Subcutaneous abdominal adipose tissue (tissue), 5 donors: Measurements from ENCODE around the gene NUMA1.

ENCODE experiments used
- H3K27ac ChIP-seq: one replicate; pipeline ENCODE4 v1.7.0; 2013; ENCODE audit warnings: low read depth, mild to moderate bottlenecking, inconsistent platforms, low read length, moderate library complexity
- H3K27me3 ChIP-seq, 5 donors: one replicate each; pipeline ENCODE4 v1.7.0; 2013; ENCODE audit warnings: low read length in 5 of 5, inconsistent platforms in 1 of 5; ENCODE audit not compliant: control insufficient read depth in 5 of 5, insufficient read depth in 4 of 5
- H3K36me3 ChIP-seq, 5 donors: one replicate each; pipeline ENCODE4 v1.7.0; 2013; ENCODE audit warnings: low read length in 5 of 5; ENCODE audit not compliant: control insufficient read depth in 5 of 5, insufficient read depth in 5 of 5
- H3K4me1 ChIP-seq, 5 donors: one replicate each; pipeline ENCODE4 v1.7.0; 2013; ENCODE audit warnings: low read length in 5 of 5, mild to moderate bottlenecking in 3 of 5, moderate library complexity in 1 of 5; ENCODE audit not compliant: control insufficient read depth in 5 of 5, insufficient read depth in 5 of 5
- H3K4me3 ChIP-seq, 5 donors: one replicate each; pipeline ENCODE4 v1.7.0; 2013; ENCODE audit warnings: low read length in 5 of 5, low read depth in 1 of 5
- H3K9ac ChIP-seq, 5 donors: one replicate each; pipeline ENCODE4 v1.7.0; 2013; ENCODE audit warnings: low read length in 5 of 5, mild to moderate bottlenecking in 4 of 5, moderate library complexity in 3 of 5
- H3K9me3 ChIP-seq, 5 donors: one replicate each; pipeline ENCODE4 v1.7.0; 2013; ENCODE audit warnings: low read length in 5 of 5; ENCODE audit not compliant: control insufficient read depth in 5 of 5
- donor health status: healthy.
- donor health status: healthy.
- donor health status: healthy.
- donor health status: healthy.
- donor health status: healthy.

The NUMA1 gene

GRCh38 chr11:72102631-72102945 is 22.2 kb upstream of the NUMA1 start:
- Histone ChIP-seq H3K36me3 (peaks cover 0 to 32% (median 21%) of the 10 kb centered on the region in 5 donors), H3K27ac (peak overlapping the region; percentile 95), H3K4me3 (peak overlapping the region; percentile 82 to 93 (median 89)), H3K4me1 (peaks cover 16 to 48% (median 44%) of the 10 kb centered on the region in 5 donors), H3K27me3 (no peaks in the 10 kb centered on the region), H3K9me3 (no peaks in the 10 kb centered on the region), H3K9ac (peak overlapping the region; percentile 91 to 99 (median 97))

GRCh38 chr11:72102162-72102561 is 21.8 kb upstream of the NUMA1 start:
- Histone ChIP-seq H3K27ac (peak overlapping the region; percentile 95), H3K27me3 (no peaks in the 10 kb centered on the region), H3K4me1 (peaks cover 16 to 48% (median 44%) of the 10 kb centered on the region in 5 donors), H3K4me3 (peak overlapping the region; percentile 82 to 93 (median 89)), H3K9ac (peak overlapping the region; percentile 91 to 99 (median 97)), H3K36me3 (peaks cover 0 to 36% (median 25%) of the 10 kb centered on the region in 5 donors), H3K9me3 (no peaks in the 10 kb centered on the region)

- peaks cover 0 to 44% (median 30%) of the 10 kb centered on the region in 5 donors for H3K36me3 ChIP-seq
Measured at GRCh38 chr11:72100462-72100861, 20.1 kb upstream of the NUMA1 start.

DNA sequence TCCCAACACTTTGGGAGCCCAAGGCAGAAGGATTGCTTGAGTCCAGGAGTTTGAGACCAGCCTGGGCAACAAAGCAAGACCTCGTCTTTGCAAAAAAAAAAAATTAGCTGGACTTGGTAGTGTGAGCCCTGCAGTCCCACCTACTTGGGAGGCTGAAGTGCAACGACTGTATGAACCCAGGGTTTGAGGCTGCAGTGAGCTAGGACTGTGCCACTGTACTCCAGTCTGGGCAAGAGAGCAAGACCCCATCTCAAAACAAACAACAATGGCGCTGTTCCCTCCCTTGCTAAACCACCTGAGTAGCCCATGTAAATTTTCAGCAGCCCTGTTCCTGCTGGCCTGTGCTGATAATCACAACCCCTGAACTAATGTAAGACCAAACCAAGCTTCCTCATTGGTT is 19.7 kb upstream of the NUMA1 start:
- Histone ChIP-seq H3K27me3 (no peaks in the 10 kb centered on the region), H3K9me3 (no peaks in the 10 kb centered on the region), H3K27ac (no peak overlapping the region), H3K4me1 (peaks cover 16 to 48% (median 44%) of the 10 kb centered on the region in 5 donors), H3K9ac (peak overlapping the region in 3 of 5 donors; percentile 49 to 63 (median 56)), H3K4me3 (no peak overlapping the region), H3K36me3 (peaks cover 0 to 48% (median 34%) of the 10 kb centered on the region in 5 donors)

More at GRCh38 chr11:72100462-72100861, 20.1 kb upstream of the NUMA1 start:
- Histone ChIP-seq H3K27me3 (no peaks in the 10 kb centered on the region), H3K4me3 (no peak overlapping the region), H3K9ac (peak overlapping the region in 4 of 5 donors; percentile 23 to 91 (median 56)), H3K9me3 (no peaks in the 10 kb centered on the region), H3K27ac (no peak overlapping the region), H3K4me1 (peaks cover 16 to 48% (median 44%) of the 10 kb centered on the region in 5 donors)

- Histone ChIP-seq H3K27me3 (no peaks in the 10 kb centered on the region), H3K27ac (no peak overlapping the region), H3K4me1 (peaks cover 16 to 45% (median 42%) of the 10 kb centered on the region in 5 donors), H3K36me3 (peaks cover 2 to 59% (median 43%) of the 10 kb centered on the region in 5 donors), H3K9me3 (no peaks in the 10 kb centered on the region), H3K4me3 (no peak overlapping the region), H3K9ac (peak overlapping the region in 1 of 5 donors; percentile 5)
Measured at GRCh38 chr11:72098741-72099140, 18.4 kb upstream of the NUMA1 start.

GRCh38 chr11:72091292-72091691 is 10.9 kb upstream of the NUMA1 start:
- Histone ChIP-seq H3K27ac (no peak overlapping the region), H3K4me1 (peaks cover 3 to 14% (median 12%) of the 10 kb centered on the region in 5 donors), H3K9me3 (no peaks in the 10 kb centered on the region), H3K9ac (peak overlapping the region in 4 of 5 donors; percentile 7 to 56 (median 32)), H3K36me3 (peaks cover 10 to 48% (median 32%) of the 10 kb centered on the region in 5 donors), H3K27me3 (no peaks in the 10 kb centered on the region), H3K4me3 (no peak overlapping the region)

DNA sequence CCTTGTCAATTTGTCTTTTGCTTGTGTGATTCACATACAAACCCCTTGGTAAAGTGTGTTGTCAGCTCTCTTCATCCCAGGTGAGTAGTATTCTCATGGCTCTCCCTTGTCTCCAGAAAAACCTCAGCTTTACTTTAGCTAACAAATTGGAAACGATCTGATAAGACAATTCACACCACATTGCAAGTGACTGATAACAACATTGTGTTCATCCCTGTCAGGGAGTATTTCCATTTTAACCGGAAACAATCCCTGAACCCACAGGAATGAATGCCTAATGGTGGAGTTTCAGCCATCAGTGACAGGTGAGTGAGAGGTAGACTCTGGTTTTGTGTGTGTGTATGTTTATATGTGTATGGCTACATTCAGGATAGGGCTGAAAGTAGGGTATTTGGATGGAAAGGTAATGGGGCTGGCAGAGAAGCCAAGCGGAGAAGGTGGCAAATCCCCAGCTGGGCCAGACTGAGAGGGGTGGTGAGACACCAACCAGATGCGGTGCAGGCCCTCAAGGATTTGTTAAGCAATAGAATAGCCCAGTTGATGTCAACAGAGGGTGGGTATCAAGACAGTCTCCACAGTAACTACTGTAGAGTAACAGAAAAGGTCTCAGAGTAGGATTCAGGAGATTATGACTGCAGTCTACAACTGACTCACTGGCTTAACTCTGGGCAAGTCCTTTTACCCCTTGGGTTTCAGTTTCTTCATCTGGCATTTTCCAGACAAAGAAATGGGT is 7.9 kb upstream of the NUMA1 start:
- no peak overlapping the region for H3K9ac ChIP-seq
- H3K4me3 ChIP-seq, result no peak overlapping the region
- no peaks in the 10 kb centered on the region for H3K27me3 ChIP-seq
- H3K27ac ChIP-seq, result no peak overlapping the region
- H3K9me3 ChIP-seq, result no peaks in the 10 kb centered on the region
- peaks cover 10 to 26% (median 17%) of the 10 kb centered on the region in 5 donors for H3K36me3 ChIP-seq
- H3K4me1 ChIP-seq, result peaks cover 3 to 14% (median 12%) of the 10 kb centered on the region in 5 donors

DNA sequence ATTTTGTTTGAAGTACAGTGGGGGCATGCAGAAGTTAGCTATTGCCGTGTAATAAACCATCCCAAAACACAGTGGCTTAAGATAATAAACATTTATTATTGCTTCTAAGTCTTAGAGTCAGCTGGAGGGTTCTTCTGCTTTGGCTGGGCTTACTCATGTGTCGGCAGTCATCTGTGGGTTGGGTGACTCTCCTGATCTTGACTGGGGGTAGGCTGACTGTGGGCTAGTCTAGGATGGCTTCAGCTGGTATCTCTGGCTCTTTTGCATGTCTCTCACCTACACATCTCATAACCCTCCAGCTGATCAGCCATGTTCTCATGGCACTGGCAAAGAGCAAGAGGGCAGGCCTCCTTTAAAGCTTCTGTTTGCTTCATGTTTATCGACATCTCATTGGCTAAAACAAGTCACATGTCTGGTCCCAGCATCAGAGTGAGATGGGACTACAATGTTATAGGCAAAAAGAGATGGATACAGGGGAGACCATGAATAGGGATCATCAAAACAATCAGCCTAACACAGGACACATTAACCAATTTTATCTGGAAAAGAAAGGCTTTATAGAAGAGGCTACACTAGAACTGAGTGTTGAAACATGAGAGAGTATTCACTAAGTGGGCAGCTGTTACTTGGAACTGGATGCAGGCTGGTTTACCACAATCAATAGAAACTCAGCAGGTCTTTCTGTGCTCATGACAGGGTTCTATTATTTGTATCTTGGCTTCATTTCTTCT is 5.4 kb upstream of the NUMA1 start:
- Histone ChIP-seq H3K27ac (no peak overlapping the region), H3K4me3 (no peak overlapping the region), H3K27me3 (no peaks in the 10 kb centered on the region), H3K9ac (no peak overlapping the region), H3K9me3 (no peaks in the 10 kb centered on the region), H3K4me1 (peaks cover 1 to 15% (median 8%) of the 10 kb centered on the region in 5 donors), H3K36me3 (peaks cover 10 to 26% (median 17%) of the 10 kb centered on the region in 5 donors)

GRCh38 chr11:72084965-72085364 is 4.6 kb upstream of the NUMA1 start:
- no peak overlapping the region for H3K27ac ChIP-seq

GRCh38 chr11:72084076-72084475 is 3.7 kb upstream of the NUMA1 start:
- no peak overlapping the region for H3K27ac ChIP-seq

More at GRCh38 chr11:72084965-72085364, 4.6 kb upstream of the NUMA1 start:
- Histone ChIP-seq H3K4me3 (no peak overlapping the region), H3K9ac (no peak overlapping the region), H3K36me3 (peaks cover 7 to 22% (median 13%) of the 10 kb centered on the region in 5 donors), H3K9me3 (no peaks in the 10 kb centered on the region), H3K4me1 (peaks cover 0 to 17% (median 8%) of the 10 kb centered on the region in 5 donors), H3K27me3 (no peaks in the 10 kb centered on the region)

More at GRCh38 chr11:72084076-72084475, 3.7 kb upstream of the NUMA1 start:
- no peak overlapping the region for H3K9ac ChIP-seq
- peaks cover 0 to 26% (median 16%) of the 10 kb centered on the region in 5 donors for H3K4me1 ChIP-seq
- no peak overlapping the region for H3K4me3 ChIP-seq
- H3K36me3 ChIP-seq, result peaks cover 7 to 21% (median 11%) of the 10 kb centered on the region in 5 donors
- no peaks in the 10 kb centered on the region for H3K9me3 ChIP-seq
- no peaks in the 10 kb centered on the region for H3K27me3 ChIP-seq
